ENCODE measurements around the gene LSM3. TPM values are rescaled to one million over a fixed set of nuclear protein-coding genes. Genes with fewer than 3 reads are reported as not detected.

The LSM3 gene
- polyA plus RNA-seq, 1 donor, result 10.5 TPM

DNA sequence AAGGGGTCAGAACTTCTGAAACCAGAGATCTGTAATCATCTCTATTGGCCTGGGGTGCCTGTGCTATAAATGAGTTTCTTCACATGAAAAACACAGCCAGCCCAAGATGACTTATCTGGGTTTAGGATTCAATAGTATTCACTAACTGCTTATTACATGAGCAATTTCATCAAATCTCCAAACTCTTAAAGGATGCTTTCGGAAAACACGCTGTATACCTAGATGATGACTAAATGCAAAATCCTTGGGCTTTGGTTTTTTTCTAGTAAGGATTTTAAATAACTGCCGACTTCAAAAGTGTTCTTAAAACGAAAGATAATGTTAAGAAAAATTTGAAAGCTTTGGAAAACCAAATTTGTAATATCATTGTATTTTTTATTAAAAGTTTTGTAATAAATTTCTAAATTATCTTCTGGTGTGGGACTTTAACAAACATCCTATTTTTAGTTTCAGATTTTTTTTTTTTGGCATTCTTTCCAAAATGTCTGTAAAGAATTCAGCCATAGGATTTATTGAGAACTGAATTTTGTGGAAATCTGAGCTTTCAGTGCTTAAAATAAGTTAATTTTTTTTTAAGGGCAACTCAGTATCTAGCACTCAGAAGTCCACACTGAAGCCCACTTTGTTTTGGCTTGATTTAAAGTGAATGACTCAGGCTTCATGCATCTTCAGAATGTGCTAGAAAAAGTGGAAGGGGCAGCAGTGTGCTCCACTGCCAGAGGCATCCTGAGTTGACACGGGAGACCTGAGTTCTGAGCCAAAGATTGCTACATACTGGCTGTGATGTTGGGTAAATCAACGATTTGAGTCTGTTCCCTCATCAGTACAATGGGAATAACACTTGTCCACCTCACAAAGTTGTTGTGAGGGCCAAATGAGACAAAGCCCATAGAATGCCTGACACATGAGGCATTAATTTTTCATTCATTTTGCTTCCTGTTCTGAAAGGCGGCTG is 35.1 kb upstream of the LSM3 start:
- no peak for DNase-seq

GRCh38 chr3:14144423-14145075 is 34.1 kb upstream of the LSM3 start:
- peak; percentile 89 for DNase-seq

DNA sequence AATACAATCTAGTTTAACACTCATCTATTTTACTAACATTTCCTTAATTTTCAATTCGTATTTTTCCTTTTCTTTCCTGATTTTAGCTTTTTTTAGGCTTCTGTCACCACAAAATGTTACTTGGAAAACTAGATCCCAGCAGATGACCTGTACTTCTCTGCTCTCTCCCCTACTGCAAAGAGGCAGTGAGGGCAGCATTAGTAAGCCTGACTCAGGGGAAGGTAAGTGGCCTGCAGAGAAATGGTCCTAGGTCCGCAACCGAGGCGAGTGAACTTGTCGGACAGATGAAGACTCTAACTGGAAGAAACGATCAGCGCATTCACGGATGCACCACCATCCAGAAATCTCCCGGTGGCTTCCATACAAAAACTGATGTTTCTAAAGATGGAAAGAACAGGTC is 33.4 kb upstream of the LSM3 start:
- no peak for DNase-seq

DNA sequence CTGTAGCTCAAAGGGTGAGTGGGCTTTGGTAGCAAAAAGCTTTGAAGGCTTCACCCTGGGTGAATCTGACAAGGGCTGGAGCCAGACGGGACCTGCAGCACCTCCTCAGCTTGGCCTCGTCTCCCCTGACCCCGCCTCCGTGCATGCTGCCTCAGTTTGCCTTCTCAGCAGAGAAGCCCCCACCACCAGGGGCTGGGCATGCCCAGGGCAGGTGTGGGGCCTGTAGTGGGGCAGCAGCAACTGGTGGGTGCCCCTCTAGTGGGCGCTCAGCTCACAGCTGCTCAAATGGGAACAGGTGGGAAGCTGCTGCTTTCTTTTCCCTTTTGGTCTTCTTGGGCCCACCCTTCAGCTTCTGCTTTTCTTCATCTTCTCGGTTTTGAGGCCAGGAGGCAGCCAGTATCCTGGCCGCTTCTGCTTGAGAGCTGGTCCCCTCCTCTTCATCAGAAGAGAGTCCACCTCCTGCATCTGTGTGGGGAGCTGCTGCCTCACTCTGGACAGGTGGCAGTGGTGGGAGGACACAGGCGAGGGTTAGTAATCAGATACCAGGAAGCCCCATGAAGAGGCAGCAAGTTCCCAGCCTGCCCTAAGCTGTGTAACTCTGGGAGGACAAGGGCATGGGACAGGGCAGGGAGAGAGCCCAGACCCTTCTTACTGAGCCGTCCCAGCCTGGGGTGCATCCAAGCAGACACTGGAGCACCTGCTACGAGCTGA is 32.8 kb upstream of the LSM3 start:
- no peak for DNase-seq

DNA sequence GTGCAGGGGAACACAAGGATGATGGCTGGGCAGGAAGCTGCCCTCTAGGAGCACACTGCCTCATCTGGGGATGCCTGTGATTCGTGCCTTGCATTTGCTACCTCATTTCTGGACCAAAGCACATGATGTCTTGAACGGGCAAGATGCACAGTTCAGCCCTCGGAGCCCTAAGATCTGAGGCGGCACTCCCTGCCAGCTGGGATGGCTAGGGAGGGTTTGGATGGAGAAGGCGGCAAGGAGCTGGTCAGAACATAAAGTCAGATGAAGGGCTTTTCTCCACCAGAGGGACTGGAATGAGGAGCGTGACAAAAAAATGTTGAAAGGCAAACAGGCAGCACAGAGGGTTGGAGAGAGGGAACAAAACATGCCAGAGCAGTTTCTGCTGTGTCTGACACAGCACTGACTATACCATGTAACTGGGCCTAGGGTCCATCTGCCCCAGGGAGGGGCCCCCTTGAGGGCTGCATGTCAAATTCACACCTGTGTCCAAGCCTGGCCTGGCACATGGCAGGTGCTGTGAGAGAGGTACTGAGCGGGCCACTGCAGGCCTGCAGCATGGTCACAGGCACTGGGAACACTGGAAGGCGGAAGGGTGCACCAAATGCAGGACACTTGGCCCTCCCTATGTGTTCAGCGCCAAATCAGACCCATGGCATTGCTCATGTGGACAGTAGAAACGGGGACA is 32.1 kb upstream of the LSM3 start:
- DNase-seq, result no peak

GRCh38 chr3:14147066-14147435 is 31.6 kb upstream of the LSM3 start:
- no peak for DNase-seq

- DNase-seq, result no peak
Observed at GRCh38 chr3:14147617-14148016, 31.0 kb upstream of the LSM3 start.

GRCh38 chr3:14148041-14148985 is 30.3 kb upstream of the LSM3 start:
- no peak for DNase-seq

DNA sequence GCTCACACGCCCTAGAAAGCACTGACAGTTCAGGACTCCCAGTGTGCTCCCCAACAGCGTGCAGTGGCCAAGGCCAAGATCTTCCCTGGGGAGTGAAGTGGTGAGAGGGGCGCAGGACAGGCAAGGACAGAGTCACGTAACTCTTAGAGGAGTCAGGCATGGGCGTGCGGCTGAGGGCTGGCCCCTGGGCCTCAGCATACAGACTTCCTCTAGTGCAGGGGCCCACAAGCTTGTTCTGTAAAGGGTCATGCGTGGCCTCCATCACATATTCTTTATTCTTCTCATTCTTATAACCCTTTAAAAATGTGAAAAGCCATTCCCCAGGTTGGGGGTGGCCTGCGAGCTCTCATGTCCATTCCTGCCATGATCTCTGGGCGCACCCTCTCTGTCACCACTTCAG is 28.5 kb upstream of the LSM3 start:
- no peak for DNase-seq

DNA sequence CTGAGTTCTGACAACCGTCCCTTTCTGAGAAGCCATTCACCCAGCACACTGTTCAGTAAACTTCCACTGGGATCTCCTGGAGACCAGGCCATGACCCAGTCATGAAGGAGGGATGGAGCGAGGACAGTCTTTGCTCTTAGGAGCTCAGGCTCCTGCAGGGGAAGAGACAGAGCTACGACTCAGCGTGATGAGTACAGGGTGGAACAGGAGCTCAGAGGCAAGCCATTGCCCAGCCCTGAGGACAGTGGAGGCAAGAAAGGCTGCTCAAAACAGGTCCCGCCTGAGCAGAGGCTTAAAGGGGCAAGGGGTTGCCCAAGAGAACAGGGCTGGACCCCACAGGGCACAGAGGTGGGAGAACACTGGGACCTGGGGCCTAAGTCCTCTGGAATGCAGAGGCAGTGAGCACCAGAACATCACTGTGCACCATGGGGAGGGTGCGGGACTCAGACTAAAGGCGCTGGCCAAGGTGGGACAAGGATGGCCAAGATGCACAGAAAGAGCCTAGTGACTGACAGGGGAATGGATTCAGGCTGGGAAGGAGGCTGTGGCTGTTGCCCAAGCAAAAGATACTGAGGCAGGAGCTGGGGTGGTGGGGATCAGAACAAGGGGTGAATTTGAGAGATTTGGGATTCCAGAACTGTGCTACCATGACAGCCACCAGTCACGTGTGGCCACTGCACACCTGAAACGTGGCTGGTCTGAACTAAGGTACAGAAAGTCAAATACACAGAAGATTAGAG is 28.0 kb upstream of the LSM3 start:
- DNase-seq, result no peak

DNA sequence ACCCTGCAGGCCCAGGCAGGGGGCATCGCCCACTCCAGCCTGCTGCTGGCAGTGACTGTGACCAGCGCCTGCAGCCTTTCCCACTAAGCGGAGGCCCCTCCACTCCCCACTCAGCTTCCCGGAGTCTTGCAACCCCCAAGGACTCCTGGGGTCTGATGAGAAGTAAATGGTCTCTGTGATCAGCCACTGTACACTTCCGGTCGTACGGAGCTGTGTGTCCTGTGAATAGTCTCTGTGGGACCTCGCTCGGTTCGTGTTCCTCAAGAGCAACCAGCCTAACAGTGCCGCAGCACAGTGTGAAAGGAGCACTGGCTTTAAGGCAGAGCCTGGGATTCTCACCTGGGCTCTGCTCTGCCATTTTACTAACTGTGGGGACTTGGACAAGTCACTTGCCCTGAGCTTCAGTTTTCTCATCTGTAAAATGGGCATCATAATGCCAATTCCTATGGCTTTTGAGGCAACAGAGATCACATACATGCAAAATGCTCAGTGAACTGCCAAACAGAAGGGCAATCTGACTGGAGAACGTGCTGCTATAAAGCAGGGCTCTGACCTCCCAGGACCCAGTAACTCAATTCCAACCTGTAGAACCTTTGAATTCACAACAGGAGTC is 27.0 kb upstream of the LSM3 start:
- no peak for DNase-seq

DNA sequence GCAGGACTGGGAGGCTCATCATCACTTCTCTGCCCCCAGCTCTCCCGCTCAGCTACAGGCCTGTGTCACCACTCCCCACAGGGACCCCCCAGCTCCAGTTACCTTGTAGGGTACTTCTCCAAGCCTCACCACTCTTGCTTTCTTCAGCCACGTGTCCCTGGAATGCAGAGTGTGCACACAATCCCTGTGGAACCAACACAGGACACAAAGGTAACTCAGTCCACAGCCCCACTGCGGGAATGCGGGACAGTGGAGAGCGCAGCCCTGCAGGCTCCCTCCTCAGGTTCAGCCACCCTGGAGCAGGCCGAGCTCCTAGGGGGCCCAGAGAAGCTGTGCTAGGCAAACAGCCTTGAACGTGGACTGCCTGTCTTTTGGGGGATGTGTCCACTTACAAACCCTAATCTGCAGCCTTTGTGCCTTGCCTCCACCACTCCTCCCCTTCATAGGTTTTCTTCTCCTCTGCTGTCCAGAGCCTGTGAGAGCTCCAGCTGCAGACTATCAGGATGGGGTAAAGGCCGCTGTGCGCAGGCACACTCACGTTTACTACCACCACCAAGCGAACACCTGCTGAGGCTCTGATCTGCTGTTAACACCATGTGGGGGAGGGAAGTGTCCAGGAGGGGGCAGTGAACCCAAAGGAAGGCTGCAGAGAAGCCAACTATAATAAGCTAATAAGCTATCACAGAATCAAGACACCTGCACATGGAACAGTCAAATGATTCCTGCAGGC is 26.2 kb upstream of the LSM3 start:
- DNase-seq, result no peak

DNA sequence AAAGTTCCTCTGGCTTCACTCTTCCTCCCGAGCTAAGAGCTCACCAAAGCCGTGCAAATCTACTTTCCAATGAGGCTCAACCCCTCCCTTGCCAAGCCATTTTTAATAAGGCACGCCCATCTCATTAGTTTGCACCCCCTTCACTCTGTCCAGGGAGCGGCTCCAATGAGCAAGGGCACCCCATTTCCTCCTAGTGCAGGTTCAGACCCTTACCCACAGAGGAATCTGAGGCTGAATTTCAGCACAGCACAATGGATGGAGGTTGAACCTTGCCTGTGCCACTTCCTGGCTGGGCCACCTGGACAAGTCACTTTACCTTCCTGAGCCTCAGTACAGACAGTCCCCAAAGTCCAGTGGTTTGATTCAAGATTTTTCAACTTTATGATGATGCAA is 25.7 kb upstream of the LSM3 start:
- DNase-seq, result no peak

DNA sequence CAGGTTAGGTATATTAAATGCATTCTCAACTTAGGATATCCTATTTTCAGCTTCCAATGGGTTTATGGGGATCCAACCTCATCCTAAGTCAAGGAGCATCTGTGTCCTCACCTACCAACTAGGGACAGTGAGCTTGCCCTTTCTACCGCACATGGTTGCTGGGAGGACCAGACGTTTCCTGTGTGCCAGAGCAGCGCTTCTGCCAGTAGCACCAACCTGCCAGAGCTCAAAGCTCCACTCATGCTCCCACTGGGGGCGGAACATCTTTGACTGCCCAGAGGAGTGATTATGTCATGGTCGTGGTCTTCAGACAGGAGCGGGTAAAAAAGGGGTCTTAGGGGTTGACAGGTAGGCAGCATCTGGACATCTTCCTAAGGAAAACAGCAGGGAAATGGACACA is 25.0 kb upstream of the LSM3 start:
- no peak for DNase-seq

GRCh38 chr3:14154276-14154675 is 24.3 kb upstream of the LSM3 start:
- DNase-seq, result no peak

GRCh38 chr3:14154895-14155440 is 23.6 kb upstream of the LSM3 start:
- no peak for DNase-seq

DNA sequence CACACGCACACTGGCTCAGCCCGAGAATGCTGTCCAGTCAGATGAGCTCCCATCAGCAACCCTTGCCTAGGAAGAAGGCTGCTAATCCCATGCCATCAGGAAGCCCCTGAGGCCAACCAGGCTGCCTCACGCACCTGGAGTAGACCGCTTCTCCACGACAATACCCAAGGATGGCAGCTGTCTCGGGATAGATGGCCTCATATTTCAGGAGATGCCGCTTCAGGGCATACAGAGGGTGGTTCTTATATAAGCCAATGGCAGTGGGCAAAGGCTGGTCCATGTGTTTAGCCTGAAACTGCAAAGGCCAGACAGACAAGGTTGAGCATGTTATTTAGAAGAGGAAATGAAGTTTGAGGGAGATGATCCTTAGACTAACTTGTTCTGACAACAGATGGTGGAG is 22.4 kb upstream of the LSM3 start:
- no peak for DNase-seq

DNA sequence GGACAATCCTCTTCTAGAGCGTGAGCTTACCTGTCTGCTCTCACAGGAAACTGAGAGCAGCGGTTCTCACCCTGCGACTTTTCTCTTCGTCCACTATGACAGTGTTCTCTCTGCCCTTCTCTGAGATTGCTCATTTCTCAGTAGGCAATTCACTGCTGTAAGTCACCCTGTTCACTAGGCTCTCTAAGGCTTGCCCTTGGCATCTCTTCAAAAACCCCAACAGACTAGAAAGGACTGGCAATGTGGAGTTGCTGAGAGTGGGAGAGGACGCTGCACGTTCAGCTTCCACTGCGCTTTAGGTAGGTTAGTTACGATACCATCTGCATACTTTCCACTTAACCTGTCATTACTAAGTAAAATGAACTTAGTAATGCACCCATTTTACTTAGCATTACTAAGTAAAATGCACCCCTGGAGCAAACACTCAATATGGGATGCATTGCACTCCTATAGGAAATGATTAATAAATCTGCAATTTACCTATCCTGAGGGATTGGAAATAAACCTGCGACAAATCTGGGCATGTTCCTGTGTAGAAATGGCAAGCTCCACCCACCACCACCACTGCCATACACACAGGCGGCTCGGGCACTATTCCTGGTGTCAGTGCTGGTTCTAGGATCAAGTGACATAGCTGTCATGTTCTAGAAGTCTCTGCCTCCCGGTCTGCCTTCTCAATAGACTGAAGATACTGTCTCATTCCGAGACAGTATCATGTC is 21.6 kb upstream of the LSM3 start:
- DNase-seq, result no peak

- no peak for DNase-seq
Observed at GRCh38 chr3:14157951-14158350, 20.7 kb upstream of the LSM3 start.
